HUES6 (cell line): Measurements from ENCODE around the gene NTF3.
A peak's percentile ranks its signal among the peaks of the same experiment; 100 is the strongest.

Experiments
- H3K27ac ChIP-seq: 2 replicates; pipeline ENCODE4 v1.7.0; 2013; ENCODE audit warnings: low read depth, mild to moderate bottlenecking, low read length, inconsistent platforms
- H3K27me3 ChIP-seq: 2 replicates; pipeline ENCODE4 v1.6.1; 2013; ENCODE audit warnings: low read length; ENCODE audit not compliant: control insufficient read depth, insufficient read depth
- H3K36me3 ChIP-seq: 2 replicates; pipeline ENCODE4 v1.6.1; 2013; ENCODE audit warnings: low read length; ENCODE audit not compliant: control insufficient read depth, insufficient read depth
- H3K4me1 ChIP-seq: 2 replicates; pipeline ENCODE4 v1.6.1; 2013; ENCODE audit warnings: low read length; ENCODE audit not compliant: control insufficient read depth, insufficient read depth
- H3K4me3 ChIP-seq: 2 replicates; pipeline ENCODE4 v1.5.1; 2013; ENCODE audit warnings: low read depth, low read length
- H3K9ac ChIP-seq: one replicate; pipeline ENCODE4 v1.6.1; 2013; ENCODE audit warnings: mild to moderate bottlenecking, low read length
- H3K9me3 ChIP-seq: 2 replicates; pipeline ENCODE4 v1.6.1; 2013; ENCODE audit warnings: low read depth, low read length; ENCODE audit not compliant: control insufficient read depth, insufficient read depth

Gene NTF3

DNA sequence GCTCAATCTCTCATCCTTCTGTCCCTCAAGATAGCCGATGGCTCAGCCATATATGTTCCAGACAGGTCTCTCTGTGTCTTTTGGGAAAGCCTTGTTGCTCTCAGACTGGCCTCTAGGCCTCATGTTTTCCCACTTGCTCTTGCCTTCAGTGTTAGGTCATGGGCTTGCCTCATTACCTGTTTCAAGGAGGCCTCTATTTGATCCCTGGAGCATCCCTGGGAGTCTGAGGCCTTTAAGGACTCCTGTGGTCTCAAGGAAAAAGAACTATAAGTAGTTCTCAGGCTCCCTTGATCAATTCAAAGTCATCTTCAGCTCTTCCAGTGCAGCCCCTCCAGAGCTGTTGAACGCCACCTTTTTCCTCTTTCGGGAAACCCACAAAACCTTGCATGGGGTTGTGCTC is 47.9 kb downstream of the NTF3 start:
- peaks cover 15% of the 10 kb centered on the region for H3K4me1 ChIP-seq
- no peak overlapping the region for H3K27ac ChIP-seq
- peaks cover 8% of the 10 kb centered on the region; the same call in 1 of the 2 replicates for H3K27me3 ChIP-seq
- no peak overlapping the region for H3K4me3 ChIP-seq
- no peaks in the 10 kb centered on the region for H3K36me3 ChIP-seq
- no peaks in the 10 kb centered on the region for H3K9me3 ChIP-seq
- no peak overlapping the region for H3K9ac ChIP-seq

DNA sequence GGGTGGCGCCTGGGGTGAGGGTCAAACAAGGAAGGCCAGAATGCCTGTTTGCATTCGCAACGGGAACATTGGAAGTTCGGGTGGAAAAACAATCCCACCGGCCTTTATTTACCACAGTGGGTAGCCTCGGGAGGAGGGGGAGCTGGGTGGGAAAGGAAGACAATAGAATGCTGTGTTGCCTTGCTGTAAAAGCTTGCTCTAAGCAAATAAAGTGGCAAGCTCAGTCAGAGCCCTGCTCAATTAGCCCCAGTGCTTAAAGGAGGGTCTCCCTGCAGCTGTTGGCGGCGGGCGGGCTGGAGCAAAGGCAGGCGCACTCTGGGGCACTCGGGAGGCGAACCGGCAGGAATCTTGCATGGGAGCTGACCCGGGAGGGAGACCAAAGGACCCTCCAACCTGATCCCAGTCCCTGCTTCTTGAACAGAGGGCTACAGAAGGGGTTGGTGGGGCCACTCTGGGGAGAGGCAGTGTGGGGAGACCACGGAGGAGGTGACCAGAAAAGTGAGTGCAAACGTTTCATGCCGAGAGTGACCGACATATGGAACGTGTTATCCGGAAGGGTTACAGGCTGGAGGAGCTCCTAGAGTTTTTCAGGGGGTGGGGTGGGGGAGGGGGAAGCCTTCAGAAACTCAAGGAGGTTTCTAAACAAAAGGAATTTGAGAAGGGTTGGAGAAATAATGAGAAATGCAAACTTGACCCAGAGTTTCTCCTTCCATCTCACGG is 48.5 kb downstream of the NTF3 start:
- no peaks in the 10 kb centered on the region for H3K9me3 ChIP-seq
- H3K36me3 ChIP-seq = no peaks in the 10 kb centered on the region
- no peak overlapping the region for H3K27ac ChIP-seq
- peak overlapping the region; percentile 68 for H3K9ac ChIP-seq
- peak overlapping the region; percentile 42 for H3K4me3 ChIP-seq
- H3K4me1 ChIP-seq = peaks cover 15% of the 10 kb centered on the region
- H3K27me3 ChIP-seq = peaks cover 8% of the 10 kb centered on the region; the same call in 1 of the 2 replicates

DNA sequence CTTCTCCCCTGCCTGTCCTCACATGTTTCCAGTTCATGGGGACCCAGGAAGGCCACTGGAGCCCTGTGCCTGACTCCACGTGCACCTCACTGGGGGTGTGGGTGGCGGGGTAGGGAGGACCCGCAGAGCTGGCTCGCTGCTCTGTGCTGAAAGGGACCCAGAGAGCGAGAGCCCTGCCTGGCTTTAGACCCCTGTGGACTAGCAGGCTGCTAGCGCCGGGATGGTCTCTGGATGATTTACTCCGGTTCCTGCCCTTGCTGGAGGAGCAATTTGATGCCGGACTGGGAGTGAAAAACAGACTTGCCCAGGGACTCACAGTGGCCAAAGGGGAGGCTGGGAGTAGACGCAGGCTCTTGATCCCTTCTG is 49.0 kb downstream of the NTF3 start:
- H3K27me3 ChIP-seq = peaks cover 8% of the 10 kb centered on the region; the same call in 1 of the 2 replicates
- peaks cover 15% of the 10 kb centered on the region for H3K4me1 ChIP-seq
- H3K9me3 ChIP-seq = no peaks in the 10 kb centered on the region
- peak overlapping the region; percentile 8 for H3K9ac ChIP-seq
- H3K27ac ChIP-seq = no peak overlapping the region
- peak overlapping the region; percentile 42 for H3K4me3 ChIP-seq
- no peaks in the 10 kb centered on the region for H3K36me3 ChIP-seq

DNA sequence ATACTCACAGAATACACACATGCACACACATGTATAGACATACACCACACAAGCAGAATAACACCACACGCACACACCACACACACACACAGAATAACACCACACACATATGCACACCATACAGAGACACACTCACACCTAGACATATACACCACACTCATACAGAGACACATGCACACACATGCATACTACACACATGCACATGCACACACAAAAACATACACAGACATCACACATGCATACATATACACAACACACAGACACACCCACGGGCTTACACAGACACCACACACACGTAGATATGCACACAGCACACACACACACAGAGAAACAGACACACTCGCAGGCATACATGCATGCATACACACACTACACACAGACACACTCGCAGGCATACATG is 49.7 kb downstream of the NTF3 start:
- Histone ChIP-seq H3K27me3 (peaks cover 8% of the 10 kb centered on the region; the same call in 1 of the 2 replicates), H3K27ac (no peak overlapping the region), H3K9ac (no peak overlapping the region), H3K9me3 (no peaks in the 10 kb centered on the region), H3K4me3 (no peak overlapping the region), H3K36me3 (no peaks in the 10 kb centered on the region), H3K4me1 (peaks cover 15% of the 10 kb centered on the region)

DNA sequence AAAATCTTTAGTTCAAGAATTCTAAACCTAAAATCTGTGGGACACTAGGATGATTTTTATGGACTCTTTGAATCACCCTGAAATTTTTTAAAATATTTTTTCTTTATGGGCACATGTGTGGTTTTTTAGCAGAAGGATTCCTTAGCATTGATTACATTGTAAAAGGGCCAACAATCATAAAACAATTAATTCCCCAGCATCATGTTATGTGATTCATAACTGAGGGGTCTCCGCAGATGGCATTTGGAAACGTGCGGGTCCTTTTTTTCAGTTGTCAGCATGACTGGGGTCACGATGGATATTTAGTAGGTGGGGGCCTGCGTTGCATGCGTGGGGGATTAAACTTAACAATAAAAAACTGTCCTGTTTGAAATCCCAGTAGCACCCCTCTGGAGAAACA is 52.5 kb downstream of the NTF3 start:
- H3K27me3 ChIP-seq = 0 out of 2 replicates have a peak, but pooled peaks cover 3% of the 10 kb centered on the region
- H3K9me3 ChIP-seq = no peaks in the 10 kb centered on the region
- H3K27ac ChIP-seq = no peak overlapping the region
- no peak overlapping the region for H3K4me3 ChIP-seq
- H3K36me3 ChIP-seq = no peaks in the 10 kb centered on the region
- no peak overlapping the region for H3K9ac ChIP-seq
- peaks cover 15% of the 10 kb centered on the region for H3K4me1 ChIP-seq

DNA sequence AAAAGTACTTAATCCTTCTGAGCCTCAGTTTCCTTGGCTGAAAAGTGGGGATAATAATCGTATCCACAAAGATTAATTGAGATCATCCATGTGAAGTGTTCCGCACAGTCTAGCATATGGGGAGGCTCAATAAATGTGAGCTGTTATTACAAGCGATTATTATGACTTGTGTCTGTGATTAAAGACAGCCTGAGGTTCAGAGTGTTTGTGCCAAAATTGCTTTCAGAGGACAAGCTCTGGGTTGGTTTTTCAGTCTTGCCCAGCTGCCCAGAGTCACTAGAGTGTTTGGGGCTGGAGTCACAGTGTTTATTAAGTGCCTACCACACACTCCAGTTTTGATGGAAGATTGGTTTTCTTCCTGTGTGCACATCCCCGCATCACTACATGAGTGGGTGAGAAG is 53.5 kb downstream of the NTF3 start:
- H3K27me3 ChIP-seq = 0 out of 2 replicates have a peak, but pooled peaks cover 3% of the 10 kb centered on the region
- H3K27ac ChIP-seq = no peak overlapping the region
- no peak overlapping the region for H3K9ac ChIP-seq

DNA sequence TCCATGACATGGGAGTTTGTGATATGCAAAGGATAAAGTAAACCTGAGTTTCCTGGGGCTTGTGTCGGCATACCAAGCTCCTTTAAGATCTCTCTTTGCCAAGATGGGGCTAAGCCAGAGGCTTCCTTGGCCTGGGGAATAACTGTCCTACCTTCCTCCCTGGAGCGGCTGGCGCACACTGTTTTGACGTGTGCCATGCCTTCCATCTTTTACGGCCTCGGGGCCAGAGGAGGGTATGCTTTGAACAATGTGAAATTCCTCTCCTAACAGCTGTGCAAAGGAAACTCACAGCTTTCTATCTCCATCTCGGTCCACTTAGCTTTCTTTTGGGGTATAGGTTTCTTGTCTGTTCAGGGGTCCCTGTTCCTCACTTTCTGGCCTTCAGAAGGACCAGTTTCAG is 55.2 kb downstream of the NTF3 start:
- Histone ChIP-seq H3K36me3 (no peaks in the 10 kb centered on the region), H3K4me3 (no peak overlapping the region), H3K9ac (no peak overlapping the region), H3K4me1 (no peaks in the 10 kb centered on the region), H3K9me3 (no peaks in the 10 kb centered on the region), H3K27me3 (0 out of 2 replicates have a peak, but pooled peaks cover 2% of the 10 kb centered on the region), H3K27ac (no peak overlapping the region)

More for the DNA sequence above, 53.5 kb downstream of the NTF3 start:
- H3K36me3 ChIP-seq = no peaks in the 10 kb centered on the region
- no peak overlapping the region for H3K4me3 ChIP-seq
- H3K4me1 ChIP-seq = peaks cover 7% of the 10 kb centered on the region
- H3K9me3 ChIP-seq = no peaks in the 10 kb centered on the region

DNA sequence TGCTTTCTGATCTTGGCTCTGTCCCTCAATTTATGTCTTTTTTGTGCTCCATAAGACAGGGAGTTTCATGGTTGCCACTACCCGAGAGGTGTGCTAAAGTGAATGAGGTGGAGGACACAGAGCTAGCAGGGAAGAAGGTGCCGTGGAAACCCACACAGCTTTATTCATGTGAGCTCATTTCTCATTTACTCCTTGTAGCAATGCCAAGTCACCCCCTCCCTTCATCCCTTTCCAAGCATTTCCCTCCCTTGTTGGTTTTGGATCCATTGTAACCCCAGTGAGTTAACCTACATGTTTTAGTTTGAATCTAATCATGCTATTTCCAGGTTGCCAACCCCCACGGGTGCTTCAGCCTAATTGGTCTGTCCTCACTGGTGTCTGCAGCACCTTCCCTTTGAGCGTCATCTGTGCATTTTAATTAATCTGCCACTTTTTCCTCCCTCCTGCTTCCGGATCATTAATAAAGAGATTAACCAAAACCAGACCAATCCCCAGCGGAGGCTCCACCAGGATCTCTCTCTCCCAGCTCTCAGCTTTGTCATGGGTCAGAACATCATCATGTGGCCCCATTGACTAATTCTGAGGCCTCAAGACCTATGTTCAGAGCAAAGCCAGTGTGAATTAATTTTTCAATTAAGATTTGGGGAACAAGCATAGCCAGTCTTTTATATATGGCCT is 56.2 kb downstream of the NTF3 start:
- H3K36me3 ChIP-seq = no peaks in the 10 kb centered on the region
- H3K27me3 ChIP-seq = no peaks in the 10 kb centered on the region
- no peak overlapping the region for H3K27ac ChIP-seq

DNA sequence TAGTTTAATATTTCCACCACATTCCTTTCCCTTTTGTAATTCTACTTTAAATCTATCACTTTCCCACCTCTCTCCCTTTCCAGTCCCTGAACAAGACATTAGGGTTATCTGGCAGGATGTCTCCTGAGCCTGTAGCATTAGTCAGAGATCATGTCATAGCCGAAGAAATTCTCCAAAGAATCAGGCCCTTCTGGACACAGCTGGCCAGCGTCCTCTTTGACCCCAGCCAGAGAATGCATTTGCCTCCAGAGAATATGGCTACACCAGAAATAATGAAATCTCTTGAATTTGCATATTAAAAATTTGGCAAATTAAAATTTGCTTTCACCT is 56.7 kb downstream of the NTF3 start:
- Histone ChIP-seq H3K9ac (no peak overlapping the region), H3K27me3 (no peaks in the 10 kb centered on the region), H3K27ac (no peak overlapping the region), H3K36me3 (no peaks in the 10 kb centered on the region), H3K4me3 (no peak overlapping the region), H3K4me1 (peaks cover 4% of the 10 kb centered on the region; the same call in 1 of the 2 replicates), H3K9me3 (no peaks in the 10 kb centered on the region)

More for the DNA sequence above, 56.2 kb downstream of the NTF3 start:
- H3K4me1 ChIP-seq = peaks cover 4% of the 10 kb centered on the region; the same call in 1 of the 2 replicates
- no peak overlapping the region for H3K4me3 ChIP-seq
- H3K9ac ChIP-seq = no peak overlapping the region
- H3K9me3 ChIP-seq = no peaks in the 10 kb centered on the region

DNA sequence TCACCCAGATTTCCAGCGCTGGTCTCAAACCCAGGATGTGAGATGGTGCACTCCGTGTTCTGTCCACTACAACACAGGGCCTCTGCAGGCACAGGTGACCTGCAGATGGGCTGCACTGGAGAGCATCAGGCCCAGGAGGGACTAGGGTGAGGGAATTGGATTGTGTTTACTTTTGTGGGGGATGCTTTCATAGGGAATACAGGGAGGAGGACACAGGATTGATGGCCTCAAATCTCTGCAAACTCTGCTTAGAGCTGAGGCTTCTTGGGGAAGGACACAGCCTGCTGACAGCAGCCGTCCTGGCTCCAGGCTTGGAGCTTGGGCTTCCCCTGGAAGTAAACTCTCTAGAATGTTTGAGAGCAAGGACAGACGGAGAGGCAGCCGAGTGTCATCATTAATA is 57.1 kb downstream of the NTF3 start:
- Histone ChIP-seq H3K4me3 (no peak overlapping the region), H3K4me1 (peaks cover 4% of the 10 kb centered on the region; the same call in 1 of the 2 replicates), H3K36me3 (no peaks in the 10 kb centered on the region), H3K27ac (no peak overlapping the region), H3K27me3 (no peaks in the 10 kb centered on the region), H3K9me3 (no peaks in the 10 kb centered on the region), H3K9ac (no peak overlapping the region)

DNA sequence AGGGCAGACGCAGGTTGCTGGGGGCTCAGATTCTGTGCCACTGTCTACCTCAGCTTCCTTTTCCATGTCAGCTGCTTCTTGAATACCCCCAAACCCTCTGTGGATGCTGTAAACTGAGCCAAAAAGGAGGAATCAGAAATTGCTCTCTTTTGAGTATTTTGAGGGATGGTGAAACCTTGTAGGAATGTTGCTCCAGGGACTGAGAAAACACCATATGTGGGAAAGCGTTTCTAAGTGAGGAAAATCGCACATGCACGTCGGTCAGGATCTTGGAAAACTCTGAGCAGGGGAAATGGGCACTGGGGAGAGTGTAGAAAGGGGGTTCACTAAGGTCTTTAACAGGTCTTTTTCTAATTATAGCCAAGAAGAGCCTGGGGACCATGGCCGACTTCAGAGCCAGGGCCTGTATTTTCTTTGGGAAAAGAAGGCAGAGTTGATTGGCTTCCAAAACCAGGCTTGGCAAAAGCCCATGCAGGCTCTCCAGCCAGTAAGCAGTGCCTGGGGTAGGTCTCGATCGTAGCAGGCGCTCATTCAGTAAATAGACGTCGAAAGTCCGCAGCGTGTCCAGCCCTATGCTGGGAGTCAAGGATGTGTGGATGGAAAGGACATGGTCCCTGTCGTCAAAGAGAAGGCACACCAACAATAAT is 58.0 kb downstream of the NTF3 start:
- H3K27ac ChIP-seq = no peak overlapping the region
- no peaks in the 10 kb centered on the region for H3K27me3 ChIP-seq
- H3K4me3 ChIP-seq = no peak overlapping the region

More for the DNA sequence above, 58.0 kb downstream of the NTF3 start:
- no peak overlapping the region for H3K9ac ChIP-seq
- no peaks in the 10 kb centered on the region for H3K9me3 ChIP-seq
- peaks cover 4% of the 10 kb centered on the region; the same call in 1 of the 2 replicates for H3K4me1 ChIP-seq
- no peaks in the 10 kb centered on the region for H3K36me3 ChIP-seq
